KBM-7 (cell line): ENCODE results near the gene SLC3A2.
"Not testable (repeated sequence)": the region's sequence is repeated elsewhere in the genome, so short reads cannot be mapped to it uniquely, and the experiment has no call there.

Experiments
- DNase-seq: peaks from one replicate; pipeline ENCODE4 v3.0.0-alpha.2; 2015
- in situ Hi-C: fragments of 300-500 bp; cut with MboI; formaldehyde crosslinking; loops from 2 replicates; pipeline ENCODE4 v1.14.3; 2020; ENCODE audit warnings: low sequenced_read_pairs, low pct_unique_long_range_greater_than_20kb, mixed read lengths

Gene SLC3A2

GRCh38 chr11:62851807-62852522 is 28.7 kb upstream of the SLC3A2 start:
- in situ Hi-C loops: no loop called here
- no peak for DNase-seq

DNA sequence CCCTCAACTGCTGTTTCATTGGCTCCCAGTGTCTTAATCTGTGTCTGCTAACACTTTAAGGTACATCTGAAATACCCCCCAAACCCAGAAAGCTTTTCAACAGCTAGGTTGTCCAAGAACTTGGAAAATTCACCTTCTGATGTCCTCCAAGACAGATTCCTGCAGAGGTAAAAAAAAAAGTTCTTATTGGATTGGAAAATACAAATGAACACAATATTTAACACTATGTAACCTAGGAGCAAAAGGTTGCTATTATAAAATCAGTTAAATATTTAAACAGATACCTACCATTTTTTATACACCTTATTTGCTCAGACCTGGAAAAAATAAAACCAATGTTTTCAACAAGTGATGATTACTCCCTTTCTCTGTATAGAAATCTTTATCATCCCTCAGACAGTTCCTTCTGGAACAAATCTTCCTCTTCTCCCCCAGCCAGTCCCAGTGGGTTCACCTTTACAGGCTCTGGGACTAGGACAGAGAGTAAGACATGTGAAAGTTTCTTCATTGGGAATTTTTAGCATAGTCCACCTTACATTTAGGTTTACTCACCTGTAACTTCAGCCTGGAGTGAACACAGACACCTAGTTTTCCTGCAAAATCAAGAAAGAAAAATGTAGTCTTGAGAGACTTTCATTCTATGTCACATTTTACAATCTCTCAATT is 28.0 kb upstream of the SLC3A2 start:
- DNase-seq: no peak
- in situ Hi-C loops: no loop called here

DNA sequence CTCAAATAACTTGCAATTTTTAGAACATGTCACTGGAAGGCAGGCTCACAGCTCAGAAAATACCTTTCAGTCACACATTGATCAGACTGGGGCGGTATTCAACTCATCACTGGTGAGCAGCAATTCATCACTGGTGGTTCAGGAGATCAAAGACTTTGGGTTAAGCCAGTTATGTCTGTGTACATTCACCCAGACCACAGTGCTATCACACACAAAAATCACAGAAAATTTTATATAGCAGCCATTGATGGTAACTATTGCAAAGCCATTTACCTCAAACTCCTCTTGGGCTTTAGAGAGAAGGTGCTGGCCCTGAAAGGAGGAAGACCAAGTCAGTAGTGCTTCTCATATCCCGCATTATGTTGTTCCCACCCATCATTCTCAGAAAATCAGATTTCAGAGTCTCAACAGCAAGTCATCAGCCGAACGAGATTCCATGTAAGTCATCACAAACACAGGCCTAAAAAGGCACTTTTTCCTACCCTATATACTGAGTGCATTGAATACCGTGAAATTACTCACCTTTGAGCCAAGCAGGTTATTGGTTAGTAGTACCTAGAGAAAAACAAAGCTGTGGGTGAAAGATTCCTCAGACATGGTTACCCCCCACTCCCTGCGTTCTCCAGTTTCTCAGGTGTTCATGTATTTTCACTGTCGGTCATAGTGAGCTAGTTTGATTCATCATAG is 27.3 kb upstream of the SLC3A2 start:
- in situ Hi-C loops: no loop called here
- no peak for DNase-seq

DNA sequence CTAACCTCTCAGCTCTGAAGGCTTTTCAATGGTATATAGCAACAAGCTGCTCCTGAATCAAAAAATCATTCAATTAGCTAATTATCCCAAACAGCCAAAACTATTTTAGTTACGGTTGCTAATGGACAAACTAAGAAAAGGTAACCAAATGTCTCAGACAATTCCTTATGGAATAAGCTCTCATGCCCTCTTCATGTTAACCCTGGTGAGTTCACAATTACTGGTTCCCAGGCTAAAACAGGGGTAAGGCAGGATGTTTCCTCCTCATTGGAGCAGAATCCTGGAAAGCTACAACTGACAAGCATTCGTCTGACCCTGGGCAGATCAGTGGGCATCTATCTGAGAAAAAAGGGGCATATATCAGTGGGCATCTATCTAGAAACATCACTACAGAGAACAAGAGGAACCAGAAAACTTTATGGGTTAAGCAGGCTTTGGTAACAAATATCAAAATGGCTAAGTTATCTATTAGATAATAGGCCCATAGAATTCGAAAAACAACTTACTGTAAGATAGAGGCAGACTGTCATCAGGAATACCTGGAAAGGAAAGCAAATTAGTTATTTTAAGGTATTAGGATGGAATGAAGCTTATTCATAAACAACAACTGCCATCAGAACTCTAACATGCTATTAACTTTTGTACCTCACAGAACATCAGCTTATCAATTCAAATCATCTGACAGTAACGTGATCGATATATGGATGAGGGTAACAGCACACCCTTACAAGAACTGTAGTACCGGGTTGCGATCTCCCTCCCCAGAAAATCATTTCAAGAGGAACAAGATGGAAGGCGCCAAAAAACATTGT is 26.5 kb upstream of the SLC3A2 start:
- no peak for DNase-seq
- in situ Hi-C loops: no loop called here

DNA sequence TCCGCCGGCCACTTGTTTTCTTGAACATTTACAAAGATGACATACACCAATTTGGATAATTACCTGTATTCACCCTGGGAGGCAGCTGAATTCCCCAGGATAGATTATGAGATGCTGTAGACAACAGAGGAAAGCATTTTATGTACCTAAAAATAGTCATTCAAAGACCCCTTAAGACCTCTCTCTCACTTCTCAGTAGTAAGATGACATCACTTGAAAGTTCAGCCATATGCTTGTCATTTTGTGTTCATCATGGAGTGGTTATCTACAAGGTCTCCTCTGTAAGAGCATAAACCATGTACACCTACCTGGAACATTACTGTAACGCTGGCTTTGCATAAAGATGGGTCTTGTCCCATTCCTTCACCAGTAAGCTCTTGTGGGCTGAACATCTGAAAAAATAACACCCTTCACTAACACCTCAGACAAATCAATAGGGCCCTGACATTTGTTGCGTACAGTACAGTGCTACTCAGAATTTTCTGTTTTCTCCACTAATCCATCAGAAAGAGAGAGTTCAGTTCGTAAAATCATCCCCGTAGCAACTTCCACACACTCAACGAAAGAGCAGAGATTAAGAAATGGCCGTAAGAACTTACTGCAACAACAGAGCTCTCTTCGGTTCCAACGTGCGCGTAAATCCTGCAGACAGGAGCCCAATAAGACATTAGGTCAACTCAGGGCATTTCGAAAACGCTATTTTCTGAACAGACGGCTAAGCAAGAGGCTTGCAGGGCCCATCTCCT is 25.7 kb upstream of the SLC3A2 start:
- in situ Hi-C loops: no loop called here
- DNase-seq: peak; percentile 40

- in situ Hi-C loops: no loop called here
- peak; percentile 99 for DNase-seq
Observed at GRCh38 chr11:62855571-62856332, 24.9 kb upstream of the SLC3A2 start.

DNA sequence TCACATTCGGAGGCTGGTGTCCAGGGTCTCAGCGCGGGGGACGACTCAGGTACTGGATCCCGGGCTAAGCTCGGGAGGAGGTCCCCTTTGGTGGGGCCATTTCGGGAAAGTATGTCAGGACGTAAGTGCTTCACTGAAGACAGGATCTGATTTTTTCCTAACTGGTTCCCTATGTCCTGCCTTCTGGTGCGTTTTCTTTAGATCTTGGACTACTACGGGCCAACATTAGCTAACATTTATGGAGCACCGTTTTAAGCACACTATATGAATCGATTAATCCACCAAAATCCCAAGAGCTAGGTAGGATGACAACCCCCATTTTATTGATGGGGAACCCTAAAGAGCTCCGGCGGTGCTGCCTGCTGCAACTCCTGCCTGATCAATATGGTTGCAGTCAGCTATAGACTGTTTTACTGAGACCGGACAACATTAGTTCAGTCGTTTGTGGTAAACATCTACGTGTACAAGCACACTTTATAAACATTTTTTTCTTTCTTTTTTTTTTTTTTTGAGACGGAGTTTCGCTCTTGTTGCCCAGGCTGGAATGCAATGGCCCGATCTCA is 24.3 kb upstream of the SLC3A2 start:
- no peak for DNase-seq
- in situ Hi-C loops: no loop called here

- peak; percentile 27 for DNase-seq
- in situ Hi-C loops: no loop called here
Observed at GRCh38 chr11:62857541-62857982, 23.1 kb upstream of the SLC3A2 start.

DNA sequence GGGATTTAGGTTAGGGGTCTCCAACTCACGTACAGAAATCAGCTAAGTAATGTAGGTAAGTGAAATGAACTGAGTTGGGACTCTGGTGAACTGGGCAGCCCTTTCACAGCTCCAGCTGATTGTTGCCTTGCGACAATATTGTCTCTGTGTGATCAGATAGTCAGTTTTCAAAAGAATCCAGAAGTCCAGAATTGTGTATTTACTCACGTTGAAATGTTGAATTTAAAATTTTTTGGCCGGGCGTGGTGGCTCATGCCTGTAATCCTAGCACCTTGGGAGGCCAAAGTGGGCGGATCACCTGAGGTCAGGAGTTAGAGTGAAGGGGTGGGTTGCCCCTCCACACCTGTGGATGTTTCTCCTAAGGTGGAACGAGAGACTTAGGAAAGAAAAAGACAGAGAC is 22.5 kb upstream of the SLC3A2 start:
- no peak for DNase-seq
- in situ Hi-C loops: no loop called here

- in situ Hi-C loops: not testable (repeated sequence)
Observed at GRCh38 chr11:62859281-62859703, 21.4 kb upstream of the SLC3A2 start.

DNA sequence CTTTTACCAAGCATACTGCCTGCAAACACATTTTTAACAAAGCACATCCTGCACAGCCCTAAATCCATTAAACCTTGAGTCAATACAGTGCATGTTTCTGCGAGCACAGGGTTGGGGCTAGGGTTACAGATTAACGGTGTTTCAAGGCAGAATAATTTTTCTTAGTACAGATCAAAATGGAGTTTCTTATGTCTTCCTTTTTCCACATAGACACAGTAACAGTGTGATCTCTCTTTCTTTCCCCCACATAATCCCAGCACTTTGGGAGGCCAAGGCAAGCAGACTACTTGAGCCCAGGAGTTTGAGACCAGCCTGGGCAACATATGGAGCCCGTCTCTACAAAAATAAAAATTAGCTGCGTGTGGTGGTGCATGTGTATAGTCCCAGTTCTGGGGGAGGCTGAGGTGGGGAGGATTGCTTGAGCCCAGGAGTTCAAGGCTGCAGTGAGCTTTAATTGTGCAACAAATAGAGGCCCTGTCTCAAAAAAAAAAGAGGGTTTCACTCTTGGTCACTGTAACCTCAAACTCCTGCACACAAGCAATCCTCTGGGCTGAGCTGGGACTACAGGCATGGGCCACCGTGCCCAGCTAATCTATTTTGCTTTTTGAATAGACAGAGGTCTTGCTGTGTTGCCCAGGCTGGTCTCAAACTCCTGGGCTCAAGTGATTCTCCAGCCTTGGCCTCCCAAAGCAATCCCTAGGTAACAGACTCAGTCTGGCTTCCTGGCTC is 19.7 kb upstream of the SLC3A2 start:
- in situ Hi-C loops: no loop called here
- DNase-seq: no peak

More at GRCh38 chr11:62859281-62859703, 21.4 kb upstream of the SLC3A2 start:
- not testable (repeated sequence) for DNase-seq

DNA sequence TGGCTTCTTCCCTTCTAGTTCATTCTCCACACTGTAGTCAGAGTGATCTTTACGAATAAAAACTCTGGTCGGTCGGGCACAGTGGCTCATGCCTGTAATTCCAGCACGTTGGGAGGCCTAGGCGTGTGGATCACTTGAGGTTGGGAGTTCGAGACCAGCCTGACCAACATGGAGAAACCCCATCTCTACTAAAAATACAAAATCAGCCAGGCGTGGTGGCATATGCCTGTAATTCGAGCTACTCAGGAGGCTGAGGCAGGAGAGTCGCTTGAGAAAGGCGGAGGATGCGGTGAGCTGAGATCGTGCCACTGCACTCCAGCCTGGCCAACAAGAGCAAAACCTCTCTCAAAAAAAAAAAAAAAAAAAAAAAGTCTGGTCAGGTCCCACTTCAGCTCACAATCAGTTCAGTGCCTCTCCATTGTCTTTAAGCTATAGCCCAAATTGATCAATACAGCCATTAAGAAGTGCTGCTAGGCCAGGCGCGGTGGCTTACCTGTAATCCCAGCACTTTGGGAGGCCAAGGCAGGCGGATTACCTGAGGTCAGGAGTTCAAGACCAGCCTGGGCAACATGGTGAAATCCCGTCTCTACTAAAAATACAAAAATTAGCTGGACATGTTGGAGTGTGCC is 19.0 kb upstream of the SLC3A2 start:
- in situ Hi-C loops, DNase-seq: not testable (repeated sequence)

DNA sequence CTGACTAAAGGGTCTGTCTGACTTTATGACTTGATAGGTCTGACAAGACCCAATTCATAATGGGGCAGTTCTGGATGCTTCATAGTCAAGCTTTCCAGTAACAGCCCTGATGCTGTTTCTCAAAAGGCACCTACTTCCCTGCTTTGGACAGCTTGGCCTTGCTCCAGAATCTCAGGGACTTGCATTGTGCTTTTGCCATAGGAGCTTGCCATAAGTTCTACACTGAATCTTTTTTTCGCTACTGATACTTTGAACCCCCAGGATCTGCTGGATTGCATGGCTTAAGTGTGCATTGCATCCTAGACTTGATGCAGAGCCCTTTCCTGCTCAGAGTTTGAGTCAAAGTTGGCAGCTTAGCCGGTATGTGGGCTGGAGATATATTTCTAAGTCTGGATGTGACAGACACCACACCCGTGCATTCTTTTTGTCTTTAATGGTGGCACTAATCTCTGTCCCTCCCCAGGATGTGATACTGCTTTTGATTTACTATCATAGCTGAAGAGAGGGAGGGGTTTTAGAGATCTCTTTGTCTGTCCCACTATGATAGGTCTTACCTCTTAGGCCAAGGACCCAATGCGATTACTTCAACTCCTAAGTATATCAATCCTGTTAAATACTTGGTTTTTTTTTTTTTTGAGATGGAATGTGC is 16.9 kb upstream of the SLC3A2 start:
- in situ Hi-C loops: no loop called here
- DNase-seq: no peak

DNA sequence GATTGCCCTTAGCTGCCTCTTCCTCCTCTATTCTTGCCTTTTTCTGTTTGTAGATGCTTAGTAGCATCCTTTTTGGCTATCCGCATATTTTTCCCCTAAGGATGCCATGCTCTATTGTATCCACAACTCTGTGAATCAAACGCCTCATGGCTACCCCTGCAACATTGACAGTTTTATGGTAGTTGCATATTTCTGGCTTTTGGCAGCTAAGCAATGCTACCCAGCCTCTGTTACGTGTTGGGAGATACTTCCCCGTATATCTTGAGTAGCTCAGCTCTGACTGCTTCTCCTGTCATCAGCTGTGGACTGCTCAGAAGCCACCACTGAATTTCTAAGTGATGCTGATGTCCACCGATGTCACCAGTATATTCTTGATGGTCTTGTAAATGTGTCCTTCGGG is 15.1 kb upstream of the SLC3A2 start:
- DNase-seq: no peak

DNA sequence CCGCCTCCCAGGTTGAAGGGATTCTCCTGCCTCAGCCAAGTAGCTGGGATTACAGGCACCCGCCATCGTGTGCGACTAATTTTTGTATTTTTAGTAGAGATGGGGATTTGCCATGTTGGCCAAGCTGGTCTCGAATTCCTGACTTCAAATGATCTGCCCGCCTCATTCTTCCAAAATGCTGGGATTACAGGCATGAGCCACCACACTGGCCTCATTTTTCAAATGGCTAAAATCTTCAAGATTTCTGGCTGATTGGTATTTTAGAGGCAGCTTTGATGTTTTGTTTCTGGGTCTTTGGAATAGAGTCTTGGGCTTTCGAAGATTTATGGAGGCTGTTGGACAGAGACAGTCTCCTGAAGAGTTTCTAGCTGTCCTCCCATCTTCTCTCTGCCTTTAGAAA is 5.8 kb upstream of the SLC3A2 start:
- DNase-seq: no peak
- in situ Hi-C loops: no loop called here

More for the DNA sequence above, 15.1 kb upstream of the SLC3A2 start:
- in situ Hi-C loops: no loop called here
